Upper lobe of left lung (tissue), 6 donors: ENCODE measurements around the gene CES4A. TPM values are rescaled to one million over a fixed set of nuclear protein-coding genes. Genes with fewer than 3 reads are reported as not detected.
A peak's percentile ranks its signal among the peaks of the same experiment; 100 is the strongest.

Experiments
- ATAC-seq, 2 donors: fragments of 200-7000 bp; cut with Tn5 transposase; one replicate each; pipeline ENCODE4 v1.9.1; 2022; ENCODE audit warnings: mild to moderate bottlenecking in 2 of 2, moderate library complexity in 2 of 2; ENCODE audit not compliant: low FRiP score in 2 of 2
- DNase-seq, 2 donors: peaks; one replicate each; pipeline ENCODE4 v3.0.0-alpha.2; 2019 to 2020
- H3K27ac ChIP-seq, 4 donors: fragments of 200-600 bp; sonication (generic); one replicate each; pipeline ENCODE4 v1.5.1; 2016 to 2019
- H3K27me3 ChIP-seq, 4 donors: fragments of 200-600 bp; sonication (generic); one replicate each; pipeline ENCODE4 v1.5.1; 2017 to 2019
- H3K36me3 ChIP-seq, 4 donors: fragments of 200-600 bp; sonication (generic); one replicate each; pipeline ENCODE4 v1.5.1; 2016 to 2019
- H3K4me1 ChIP-seq, 4 donors: fragments of 200-600 bp; sonication (generic); one replicate each; pipeline ENCODE4 v1.5.1; 2018 to 2019
- H3K4me3 ChIP-seq, 4 donors: fragments of 200-600 bp; sonication (generic); one replicate each; pipeline ENCODE4 v1.5.1; 2017 to 2019; ENCODE audit warnings: mild to moderate bottlenecking in 2 of 4, moderate library complexity in 1 of 4
- H3K9me3 ChIP-seq, 4 donors: fragments of 200-600 bp; sonication (generic); one replicate each; pipeline ENCODE4 v1.5.1; 2018 to 2019
- CTCF ChIP-seq, 6 experiments: fragments of 450-650 bp in 4 of 6; fragments of 200-600 bp in 2 of 6; sonication (generic) in 2 of 6; IDR thresholded peaks; one replicate each; pipeline ENCODE4 v1.5.1; 2016 to 2019; ENCODE audit warnings: antibody characterized with exemption in 6 of 6
- EP300 ChIP-seq, 4 donors: sonication (generic); formaldehyde crosslinking; IDR thresholded peaks; one replicate each; pipeline ENCODE4 v1.5.1; 2017; ENCODE audit warnings: antibody characterized with exemption in 4 of 4, control low read depth in 2 of 4
- POLR2A ChIP-seq, 4 donors: fragments of 450-650 bp; IDR thresholded peaks; one replicate each; pipeline ENCODE4 v1.5.1; 2016 to 2017; ENCODE audit warnings: antibody characterized with exemption in 4 of 4, mild to moderate bottlenecking in 2 of 4
- POLR2AphosphoS5 ChIP-seq, 2 donors: sonication (generic); formaldehyde crosslinking; IDR thresholded peaks; one replicate each; pipeline ENCODE4 v1.5.1; 2017; ENCODE audit warnings: antibody characterized with exemption in 2 of 2
- WGBS, 2 donors: methylation state at CpG; one replicate each; pipeline ENCODE4 v1.1.5; 2017 to 2018; 5-methylcytosine and 5-hydroxymethylcytosine counted together
- total RNA-seq, 6 donors: library from RNA; depleted of rRNA in 4 of 6; stranded (reverse); fragments of >200 nt in 4 of 6; gene quantifications; one replicate each; pipeline versions ENCODE4 v1.1.0 to v1.2.1, GENCODE V29; 2016 to 2021
- donor health status: DM: no; HTN: no; CAD: no; lungs with moderate emphysema.
- donor health status: DM: no; HTN: yes; CAD: no; lungs with severe emphysema.

CES4A gene
- total RNA-seq, 6 donors from 2014 or later = 9.9 to 39.7 (median 20.2) TPM

- ATAC-seq (no peak), DNase-seq (no peak)
- TF ChIP-seq EP300 (IDR thresholded peaks at IDR 0.05) (no peak), POLR2A (IDR thresholded peaks at IDR 0.05) (no peak), POLR2AphosphoS5 (IDR thresholded peaks at IDR 0.05) (no peak), CTCF (IDR thresholded peaks at IDR 0.05) (no peak)
- peaks cover 0 to 13% (median 5%) of the 10 kb centered on the region in 4 donors for H3K4me1 ChIP-seq
- no peak overlapping the region for H3K4me3 ChIP-seq
- no peaks in the 10 kb centered on the region for H3K9me3 ChIP-seq
- no peak overlapping the region for H3K27ac ChIP-seq
- no peaks in the 10 kb centered on the region for H3K27me3 ChIP-seq
- 86 to 89% methylated on average over 14 of the region's 14 CpGs for WGBS, 2 donors
- no peaks in the 10 kb centered on the region for H3K36me3 ChIP-seq
Measured at GRCh38 chr16:66975302-66975893, 13.0 kb upstream of the CES4A start.

GRCh38 chr16:66976746-66977145 is 11.6 kb upstream of the CES4A start:
- DNase-seq (no peak), ATAC-seq (no peak)
- peaks cover 0 to 13% (median 5%) of the 10 kb centered on the region in 4 donors for H3K4me1 ChIP-seq
- TF ChIP-seq POLR2AphosphoS5 (IDR thresholded peaks at IDR 0.05) = no peak
- no peak overlapping the region for H3K4me3 ChIP-seq
- 52 to 55% methylated on average over 13 of the region's 13 CpGs for WGBS, 2 donors
- no peaks in the 10 kb centered on the region for H3K9me3 ChIP-seq
- H3K36me3 ChIP-seq = no peaks in the 10 kb centered on the region
- no peaks in the 10 kb centered on the region for H3K27me3 ChIP-seq
- no peak overlapping the region for H3K27ac ChIP-seq

GRCh38 chr16:66977341-66978113 is 10.9 kb upstream of the CES4A start:
- peak; percentile 94 to 96 for ATAC-seq
- 15 to 31% methylated on average over 8 to 15 of the region's 15 CpGs for WGBS, 2 donors
- Histone ChIP-seq H3K27ac (no peak overlapping the region), H3K27me3 (no peaks in the 10 kb centered on the region), H3K4me1 (peaks cover 0 to 13% (median 5%) of the 10 kb centered on the region in 4 donors), H3K4me3 (no peak overlapping the region), H3K9me3 (no peaks in the 10 kb centered on the region), H3K36me3 (no peaks in the 10 kb centered on the region)
- DNase-seq = peak; percentile 86 to 93
- no peak for TF ChIP-seq POLR2A (IDR thresholded peaks at IDR 0.05)
- TF ChIP-seq POLR2AphosphoS5 (IDR thresholded peaks at IDR 0.05) = no peak
- TF ChIP-seq CTCF (IDR thresholded peaks at IDR 0.05) = peak; percentile 95 to 99 (median 97)
- TF ChIP-seq EP300 (IDR thresholded peaks at IDR 0.05) = no peak

- ATAC-seq = peak; percentile 46 to 67
Measured at GRCh38 chr16:66979011-66979717, 9.2 kb upstream of the CES4A start.

More at GRCh38 chr16:66979011-66979717, 9.2 kb upstream of the CES4A start:
- H3K27me3 ChIP-seq = no peaks in the 10 kb centered on the region
- H3K36me3 ChIP-seq = no peaks in the 10 kb centered on the region
- H3K4me1 ChIP-seq = peaks cover 0 to 13% (median 5%) of the 10 kb centered on the region in 4 donors
- 62 to 68% methylated on average over 13 to 15 of the region's 16 CpGs for WGBS, 2 donors
- no peak overlapping the region for H3K4me3 ChIP-seq
- TF ChIP-seq POLR2AphosphoS5 (IDR thresholded peaks at IDR 0.05) (no peak), CTCF (IDR thresholded peaks at IDR 0.05) (no peak), EP300 (IDR thresholded peaks at IDR 0.05) (no peak), POLR2A (IDR thresholded peaks at IDR 0.05) (no peak)
- no peaks in the 10 kb centered on the region for H3K9me3 ChIP-seq
- no peak overlapping the region for H3K27ac ChIP-seq
- DNase-seq = no peak
